NCI-H1417 treated with DMSO at 0.1 percent for 48 hours (cell line): ENCODE data around the gene KIAA0753.
A peak's percentile ranks its signal among the peaks of the same experiment; 100 is the strongest.

Source experiments
- DNase-seq: peaks from one replicate; lab custom pipeline; 2025; lab: John Stamatoyannopoulos, UW

Gene KIAA0753

DNA sequence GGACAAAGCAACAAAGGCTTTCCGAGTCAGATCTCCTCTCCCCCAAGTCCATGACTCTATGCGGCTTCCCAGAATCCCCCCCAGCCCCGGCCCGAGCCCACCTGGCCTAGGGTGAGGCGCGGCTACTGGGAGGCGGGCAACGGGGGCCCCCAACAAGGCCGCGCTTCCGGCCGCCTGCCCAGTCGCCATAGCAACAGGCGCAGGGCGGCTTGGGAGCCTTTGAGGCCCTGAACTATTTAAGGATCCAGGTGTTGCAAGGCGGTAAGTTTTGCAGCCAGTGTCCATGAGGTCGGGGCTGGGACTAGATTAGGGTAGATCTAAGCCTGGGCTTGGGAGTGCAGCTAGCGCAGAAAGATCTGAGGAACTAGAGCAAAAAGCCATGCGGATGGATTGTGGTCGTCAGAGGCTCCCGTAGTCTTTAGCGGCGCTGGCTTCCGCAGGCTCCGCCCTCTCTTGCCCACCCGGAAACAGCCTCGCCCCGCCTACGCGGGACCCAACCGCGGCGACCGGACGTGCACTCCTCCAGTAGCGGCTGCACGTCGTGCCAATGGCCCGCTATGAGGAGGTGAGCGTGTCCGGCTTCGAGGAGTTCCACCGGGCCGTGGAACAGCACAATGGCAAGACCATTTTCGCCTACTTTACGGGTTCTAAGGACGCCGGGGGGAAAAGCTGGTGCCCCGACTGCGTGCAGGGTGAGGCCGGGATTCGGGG lies at the start of gene KIAA0753, which contains the start of gene TXNDC17:
TSS of gene KIAA0753 (minus strand) at position 176 of the 711 bp plus-strand sequence. CDS start 5,608 bp downstream, outside the sequence.
TSS of gene TXNDC17 (plus strand) at position 525 of the 711 bp plus-strand sequence. CDS start at position 548, 23 bp downstream.
- DNase-seq: peak; percentile 40

- no peak for DNase-seq
Measured at GRCh38 chr17:6688944-6689343, 48.4 kb upstream of the KIAA0753 start.

DNA sequence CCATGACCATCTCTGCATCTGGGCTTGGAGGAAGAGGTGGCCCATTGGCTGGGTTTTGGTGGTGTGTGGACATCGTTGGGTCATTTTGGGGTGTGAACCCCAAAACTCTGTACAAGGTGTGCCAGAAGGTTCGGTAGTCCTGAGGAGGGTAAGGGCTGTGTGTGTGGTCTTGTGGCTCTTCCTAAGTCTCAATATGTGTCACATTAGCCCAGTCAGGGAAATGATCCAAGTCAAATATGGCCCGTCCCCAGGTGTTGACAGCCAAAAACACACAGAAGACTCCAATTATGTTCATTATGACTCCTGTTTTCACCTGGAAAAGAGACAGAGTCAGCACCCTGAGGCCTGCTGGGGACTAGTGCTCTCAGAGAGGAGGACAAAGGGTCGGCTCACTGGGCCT lies 45.5 kb upstream of the KIAA0753 start:
- DNase-seq: no peak

- DNase-seq: no peak
Measured at GRCh38 chr17:6684881-6685767, 44.6 kb upstream of the KIAA0753 start.

DNA sequence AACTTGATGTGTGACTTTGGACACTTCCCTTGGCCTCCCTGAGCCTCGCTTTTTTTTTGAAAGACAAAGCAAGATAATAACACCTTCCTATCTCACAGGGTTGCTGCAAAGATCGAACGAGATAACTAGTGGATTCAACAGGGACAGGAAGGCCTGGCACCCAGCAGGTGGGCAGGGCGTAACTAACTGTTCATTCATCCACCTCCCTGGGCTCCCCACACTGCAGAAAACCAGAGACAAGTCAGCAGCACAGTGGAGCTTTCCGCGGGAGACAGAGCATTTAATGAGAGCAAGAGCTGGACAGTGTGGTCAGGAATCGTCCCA lies 43.9 kb upstream of the KIAA0753 start:
- no peak for DNase-seq

DNA sequence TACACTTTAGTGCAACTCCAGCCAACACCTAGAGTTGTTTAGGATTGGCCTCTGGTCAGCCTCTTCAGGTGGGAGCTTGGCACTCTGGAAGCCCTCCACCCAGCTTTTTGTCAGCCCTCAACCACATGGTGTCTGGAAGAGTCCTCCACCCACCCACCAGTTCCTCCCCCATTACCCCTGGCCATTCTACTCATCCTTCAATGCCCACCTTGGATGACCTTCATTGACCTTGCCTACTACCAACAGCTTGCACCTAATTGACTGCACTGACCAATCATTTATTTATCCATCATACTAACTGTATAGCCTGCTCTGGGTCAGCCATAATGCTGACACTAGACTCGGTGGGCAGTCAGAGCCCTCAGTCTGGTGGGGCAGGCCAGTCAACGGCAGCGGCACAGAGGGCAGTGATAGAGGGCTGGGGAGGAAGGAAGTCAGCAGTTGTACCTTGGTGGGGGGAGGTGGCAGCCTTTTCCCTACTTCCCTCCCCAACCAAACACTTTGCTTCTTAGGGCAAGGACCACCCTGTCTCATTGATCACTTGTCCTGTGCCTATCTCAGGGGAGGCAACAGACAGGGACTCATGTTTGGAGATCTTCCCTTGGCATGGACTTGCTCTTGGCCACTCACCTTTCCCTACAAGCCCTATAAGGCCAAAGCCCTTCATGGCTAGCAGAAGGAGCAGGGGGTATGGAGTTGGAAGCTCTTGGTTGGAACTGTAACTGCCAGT lies 43.4 kb upstream of the KIAA0753 start:
- no peak for DNase-seq

GRCh38 chr17:6683081-6683684 lies 42.7 kb upstream of the KIAA0753 start:
- no peak for DNase-seq

GRCh38 chr17:6682339-6682738 lies 41.8 kb upstream of the KIAA0753 start:
- no peak for DNase-seq

DNA sequence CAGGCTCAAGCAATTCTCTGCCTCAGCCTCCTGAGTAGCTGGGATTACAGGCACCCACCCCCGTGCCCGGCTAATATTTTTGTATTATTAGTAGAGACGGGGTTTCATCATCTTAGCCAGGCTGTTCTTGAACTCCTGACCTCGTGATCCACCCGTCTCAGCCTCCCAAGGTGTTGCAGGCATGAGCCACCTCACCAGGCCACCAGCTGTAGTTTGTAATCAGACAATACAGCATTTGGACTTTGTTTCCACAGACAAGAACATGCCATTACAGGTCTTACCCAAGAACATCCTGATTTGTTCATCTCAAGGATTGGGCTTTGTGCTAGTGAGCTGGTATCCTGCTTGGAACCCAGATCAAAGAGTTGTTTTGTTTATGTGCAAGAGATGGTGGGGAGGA lies 41.2 kb upstream of the KIAA0753 start:
- DNase-seq: no peak

- no peak for DNase-seq
Measured at GRCh38 chr17:6681176-6681575, 40.7 kb upstream of the KIAA0753 start.

- DNase-seq: no peak
Measured at GRCh38 chr17:6679241-6679640, 38.7 kb upstream of the KIAA0753 start.

GRCh38 chr17:6677946-6678345 lies 37.4 kb upstream of the KIAA0753 start:
- DNase-seq: no peak

DNA sequence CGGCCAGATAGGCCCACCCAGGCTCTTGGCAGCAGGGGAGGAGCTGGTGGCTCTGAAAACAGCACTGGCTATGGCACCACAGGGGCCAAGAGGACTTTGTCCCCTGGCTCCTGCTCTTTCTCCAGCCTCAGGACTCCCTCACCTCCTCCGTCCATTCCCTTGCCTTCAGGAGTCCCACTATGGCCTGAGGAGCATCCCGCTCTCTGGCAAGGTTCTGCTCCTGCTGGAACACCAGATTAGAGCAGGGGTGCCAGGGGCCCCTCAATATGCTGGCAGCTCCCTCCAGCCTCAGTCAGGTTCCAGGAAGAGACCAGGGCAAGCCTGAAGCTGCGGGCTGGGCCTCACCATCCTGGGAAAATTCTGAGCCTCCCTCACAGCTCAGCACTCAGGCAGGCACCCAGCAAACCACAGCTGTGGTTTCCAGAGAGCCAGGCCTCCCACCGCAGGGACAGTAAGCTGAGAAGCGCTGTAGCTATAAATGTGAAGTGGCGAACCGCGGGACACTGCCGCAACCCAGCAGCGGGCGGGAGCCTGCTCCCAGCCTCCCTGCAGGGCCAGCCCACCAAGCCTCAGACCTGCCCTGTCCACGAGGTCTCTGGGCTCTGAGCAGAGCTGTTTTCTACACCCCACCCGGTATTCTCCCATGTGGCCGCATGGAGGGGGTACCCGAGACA lies 36.8 kb upstream of the KIAA0753 start:
- no peak for DNase-seq

DNA sequence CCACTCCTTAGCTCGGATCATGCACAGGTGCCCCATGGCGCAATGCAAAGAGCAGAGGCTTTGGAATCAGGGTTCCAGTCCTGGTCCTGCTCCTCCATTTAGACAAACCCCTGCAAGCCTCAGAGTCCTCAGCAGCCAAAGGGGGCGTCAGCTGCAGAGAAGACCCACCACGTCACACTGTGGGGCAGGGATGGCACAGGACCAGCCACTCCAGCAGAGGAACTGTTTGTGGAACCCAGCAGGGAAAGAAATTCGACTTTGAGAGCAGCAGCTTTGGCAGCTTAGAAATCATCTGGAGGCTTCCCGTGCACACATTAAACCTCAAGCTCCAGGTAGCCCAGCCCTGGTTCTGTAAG lies 36.3 kb upstream of the KIAA0753 start:
- no peak for DNase-seq

DNA sequence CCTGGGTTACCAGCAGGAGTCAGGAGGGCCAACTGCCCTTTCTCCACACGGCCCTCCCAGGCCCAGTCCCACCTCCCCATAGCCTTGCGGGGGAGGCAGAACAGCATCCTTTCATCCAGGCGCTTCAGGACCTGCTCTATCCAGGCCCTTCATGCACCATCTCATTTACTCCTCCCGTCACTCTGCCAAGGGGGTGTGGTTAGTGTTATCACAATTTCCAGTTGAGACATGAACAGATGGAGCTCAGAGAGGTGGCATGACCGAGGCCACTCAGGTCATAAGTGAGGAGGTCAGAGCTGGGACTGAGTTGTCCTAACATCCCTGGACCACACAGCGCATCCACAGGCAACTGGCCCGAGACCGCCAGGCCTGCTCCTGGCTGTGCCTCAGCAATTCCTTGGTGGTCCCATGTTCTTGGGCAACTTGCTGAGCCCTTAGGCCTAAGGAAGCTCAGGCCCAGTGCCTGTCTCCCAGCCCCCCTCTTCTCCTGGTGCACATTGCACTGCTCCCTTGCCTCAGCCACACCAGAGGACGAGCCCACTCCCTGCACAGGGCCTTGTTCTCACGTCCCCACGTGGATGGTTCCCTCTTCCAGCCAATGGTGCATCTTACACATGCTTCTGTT lies 34.8 kb upstream of the KIAA0753 start:
- no peak for DNase-seq

GRCh38 chr17:6674586-6674985 lies 34.1 kb upstream of the KIAA0753 start:
- no peak for DNase-seq

- no peak for DNase-seq
Measured at GRCh38 chr17:6671431-6671830, 30.9 kb upstream of the KIAA0753 start.

GRCh38 chr17:6670999-6671398 lies 30.5 kb upstream of the KIAA0753 start:
- DNase-seq: no peak

GRCh38 chr17:6670571-6670970 lies 30.1 kb upstream of the KIAA0753 start:
- no peak for DNase-seq

- no peak for DNase-seq
Measured at GRCh38 chr17:6669479-6670212, 29.1 kb upstream of the KIAA0753 start.
